ENCODE measurements around the gene RSRC1.
"Not testable (repeated sequence)": the region's sequence is repeated elsewhere in the genome, so short reads cannot be mapped to it uniquely, and the experiment has no call there.

RSRC1 gene

GRCh38 chr3:158314426-158315357 lies 204.8 kb downstream of the RSRC1 start:
- TF ChIP-seq EZH2 (IDR thresholded peaks at IDR 0.05; ENCODE audit: borderline replicate concordance, low read depth, low read length, severe bottlenecking) (no peak), CTCF (IDR thresholded peaks at IDR 0.05; ENCODE audit: borderline replicate concordance, extremely low read depth, low read length, poor library complexity, severe bottlenecking) (no peak)
- Histone ChIP-seq H3K36me3 (ENCODE audit: insufficient read depth, low read length) (no peaks in the 10 kb centered on the region), H3K27ac (ENCODE audit: low read length) (no peak overlapping the region), H3K4me2 (ENCODE audit: insufficient read depth, low read length) (no peak overlapping the region), H3K9ac (ENCODE audit: low read depth, low read length) (no peak overlapping the region), H3K27me3 (ENCODE audit: insufficient read depth, low read length, poor library complexity) (no peaks in the 10 kb centered on the region), H3K4me3 (ENCODE audit: low read depth in 1 of 2, low read length in 2 of 2) (no peak overlapping the region), H4K20me1 (ENCODE audit: insufficient read depth, low read length) (no peaks in the 10 kb centered on the region), H3K4me1 (ENCODE audit: insufficient read depth, low read length) (no peaks in the 10 kb centered on the region), H2AFZ (ENCODE audit: low read depth, low read length) (no peak overlapping the region), H3K79me2 (ENCODE audit: insufficient read depth, low read length) (no peaks in the 10 kb centered on the region), H3K9me3 (ENCODE audit: insufficient read depth, low read length, severe bottlenecking) (no peaks in the 10 kb centered on the region)
- no peak for DNase-seq
- ATAC-seq (ENCODE audit: insufficient read depth, low read depth), result no peak

GRCh38 chr3:158329696-158330441 lies 220.0 kb downstream of the RSRC1 start:
- not testable (repeated sequence) for H4K20me1 ChIP-seq (ENCODE audit: insufficient read depth, low read length); H3K36me3 ChIP-seq (ENCODE audit: insufficient read depth, low read length); H2AFZ ChIP-seq (ENCODE audit: low read depth, low read length); H3K4me1 ChIP-seq (ENCODE audit: insufficient read depth, low read length); H3K4me3 ChIP-seq (ENCODE audit: low read depth in 1 of 2, low read length in 2 of 2); DNase-seq; ATAC-seq (ENCODE audit: insufficient read depth, low read depth); H3K9ac ChIP-seq (ENCODE audit: low read depth, low read length); H3K4me2 ChIP-seq (ENCODE audit: insufficient read depth, low read length); H3K27me3 ChIP-seq (ENCODE audit: insufficient read depth, low read length, poor library complexity); H3K79me2 ChIP-seq (ENCODE audit: insufficient read depth, low read length); H3K27ac ChIP-seq (ENCODE audit: low read length); H3K9me3 ChIP-seq (ENCODE audit: insufficient read depth, low read length, severe bottlenecking)

GRCh38 chr3:158330870-158331269 lies 221.0 kb downstream of the RSRC1 start:
- Histone ChIP-seq H3K9ac (ENCODE audit: low read depth, low read length) (no peak overlapping the region), H3K4me3 (ENCODE audit: low read depth in 1 of 2, low read length in 2 of 2) (no peak overlapping the region), H3K4me1 (ENCODE audit: insufficient read depth, low read length) (no peaks in the 10 kb centered on the region), H2AFZ (ENCODE audit: low read depth, low read length) (no peak overlapping the region), H3K27ac (ENCODE audit: low read length) (no peak overlapping the region), H3K4me2 (ENCODE audit: insufficient read depth, low read length) (no peak overlapping the region), H3K27me3 (ENCODE audit: insufficient read depth, low read length, poor library complexity) (no peaks in the 10 kb centered on the region), H4K20me1 (ENCODE audit: insufficient read depth, low read length) (no peaks in the 10 kb centered on the region), H3K36me3 (ENCODE audit: insufficient read depth, low read length) (no peaks in the 10 kb centered on the region), H3K9me3 (ENCODE audit: insufficient read depth, low read length, severe bottlenecking) (no peaks in the 10 kb centered on the region), H3K79me2 (ENCODE audit: insufficient read depth, low read length) (no peaks in the 10 kb centered on the region)
- ATAC-seq (ENCODE audit: insufficient read depth, low read depth), result no peak
- no peak for DNase-seq
- TF ChIP-seq EZH2 (IDR thresholded peaks at IDR 0.05; ENCODE audit: borderline replicate concordance, low read depth, low read length, severe bottlenecking) (no peak), CTCF (IDR thresholded peaks at IDR 0.05; ENCODE audit: borderline replicate concordance, extremely low read depth, low read length, poor library complexity, severe bottlenecking) (no peak)

GRCh38 chr3:158333736-158334135 lies 223.8 kb downstream of the RSRC1 start:
- H3K36me3 ChIP-seq (ENCODE audit: insufficient read depth, low read length), result peaks cover 6% of the 10 kb centered on the region
- no peak for ATAC-seq (ENCODE audit: insufficient read depth, low read depth)
- no peaks in the 10 kb centered on the region for H3K27me3 ChIP-seq (ENCODE audit: insufficient read depth, low read length, poor library complexity)
- H4K20me1 ChIP-seq (ENCODE audit: insufficient read depth, low read length), result no peaks in the 10 kb centered on the region
- H3K79me2 ChIP-seq (ENCODE audit: insufficient read depth, low read length), result no peaks in the 10 kb centered on the region
- no peaks in the 10 kb centered on the region for H3K9me3 ChIP-seq (ENCODE audit: insufficient read depth, low read length, severe bottlenecking)
- no peak overlapping the region for H3K4me2 ChIP-seq (ENCODE audit: insufficient read depth, low read length)
- H3K9ac ChIP-seq (ENCODE audit: low read depth, low read length), result no peak overlapping the region
- no peak overlapping the region for H3K27ac ChIP-seq (ENCODE audit: low read length)
- DNase-seq, result no peak
- no peak for TF ChIP-seq CTCF (IDR thresholded peaks at IDR 0.05; ENCODE audit: borderline replicate concordance, extremely low read depth, low read length, poor library complexity, severe bottlenecking)
- no peak for TF ChIP-seq EZH2 (IDR thresholded peaks at IDR 0.05; ENCODE audit: borderline replicate concordance, low read depth, low read length, severe bottlenecking)
- H3K4me1 ChIP-seq (ENCODE audit: insufficient read depth, low read length), result no peaks in the 10 kb centered on the region
- no peak overlapping the region for H3K4me3 ChIP-seq (ENCODE audit: low read depth in 1 of 2, low read length in 2 of 2)
- no peak overlapping the region for H2AFZ ChIP-seq (ENCODE audit: low read depth, low read length)
